HL-60 (cell line): ENCODE results near the gene GFOD2.

ENCODE experiments used
- DNase-seq, 2 experiments: peaks; one replicate each; pipeline ENCODE4 v3.0.0-alpha.2; 2010 to 2020; ENCODE audit warnings: low read depth in 1 of 2, low spot score in 1 of 2
- H3K27ac ChIP-seq: fragments of 250-450 bp; sonication (Bioruptor Pico); replicated peaks from 2 replicates; pipeline ENCODE4 v1.5.1; 2020; ENCODE audit warnings: mild to moderate bottlenecking, moderate library complexity
- H3K27me3 ChIP-seq: fragments of 250-450 bp; sonication (Bioruptor Pico); 2 replicates; pipeline ENCODE4 v1.5.1; 2021; ENCODE audit warnings: mild to moderate bottlenecking, moderate library complexity; ENCODE audit not compliant: insufficient read depth, poor library complexity, severe bottlenecking
- H3K4me3 ChIP-seq: replicated peaks from 2 replicates; pipeline ENCODE4 v1.5.1; 2011; ENCODE audit warnings: mild to moderate bottlenecking, control low read depth, low read length; ENCODE audit not compliant: insufficient read depth
- CTCF ChIP-seq: IDR thresholded peaks from one replicate; pipeline ENCODE4 v1.5.1; 2011; ENCODE audit warnings: low read length, control low read depth, inconsistent platforms; ENCODE audit not compliant: insufficient read depth
- GABPA ChIP-seq: IDR thresholded peaks from 2 replicates; pipeline ENCODE4 v1.6.1; 2012; ENCODE audit warnings: low read depth
- POLR2AphosphoS5 ChIP-seq: IDR thresholded peaks from 2 replicates; pipeline ENCODE4 v1.6.1; 2012; ENCODE audit warnings: low read depth
- REST ChIP-seq: IDR thresholded peaks from 2 replicates; pipeline ENCODE4 v1.6.1; 2012; ENCODE audit warnings: low read depth; ENCODE audit not compliant: insufficient replicate concordance
- SPI1 ChIP-seq: IDR thresholded peaks from 2 replicates; pipeline ENCODE4 v1.6.1; 2012; ENCODE audit warnings: low read depth, mild to moderate bottlenecking, borderline replicate concordance

The GFOD2 gene

GRCh38 chr16:67675999-67676398 is 43.1 kb downstream of the GFOD2 start:
- Histone ChIP-seq H3K4me3 (no peak overlapping the region), H3K27me3 (no peaks in the 10 kb centered on the region), H3K27ac (no peak overlapping the region)
- TF ChIP-seq GABPA (no peak), SPI1 (no peak), CTCF (no peak), POLR2AphosphoS5 (no peak), REST (no peak)
- DNase-seq = no peak

- Histone ChIP-seq H3K4me3 (no peak overlapping the region), H3K27ac (no peak overlapping the region), H3K27me3 (no peaks in the 10 kb centered on the region)
- TF ChIP-seq POLR2AphosphoS5 (no peak), REST (no peak), GABPA (no peak), CTCF (no peak), SPI1 (no peak)
- no peak for DNase-seq
These were observed 43.6 kb downstream of the GFOD2 start for GRCh38 chr16:67675579-67675935.

GRCh38 chr16:67674851-67675578 is 44.1 kb downstream of the GFOD2 start:
- Histone ChIP-seq H3K27ac (no peak overlapping the region), H3K27me3 (no peaks in the 10 kb centered on the region), H3K4me3 (no peak overlapping the region)
- no peak for TF ChIP-seq CTCF
- TF ChIP-seq REST = no peak
- no peak for TF ChIP-seq SPI1
- no peak for TF ChIP-seq GABPA
- no peak for TF ChIP-seq POLR2AphosphoS5
- DNase-seq = no peak
